Fibroblast of skin of left biceps (primary cell): Measurements from ENCODE around the gene SCT.

Source experiments
- DNase-seq, 2 experiments: peaks; one replicate each; pipeline ENCODE4 v3.0.0-alpha.2; 2013; ENCODE audit warnings: low read depth in 2 of 2

SCT gene

DNA sequence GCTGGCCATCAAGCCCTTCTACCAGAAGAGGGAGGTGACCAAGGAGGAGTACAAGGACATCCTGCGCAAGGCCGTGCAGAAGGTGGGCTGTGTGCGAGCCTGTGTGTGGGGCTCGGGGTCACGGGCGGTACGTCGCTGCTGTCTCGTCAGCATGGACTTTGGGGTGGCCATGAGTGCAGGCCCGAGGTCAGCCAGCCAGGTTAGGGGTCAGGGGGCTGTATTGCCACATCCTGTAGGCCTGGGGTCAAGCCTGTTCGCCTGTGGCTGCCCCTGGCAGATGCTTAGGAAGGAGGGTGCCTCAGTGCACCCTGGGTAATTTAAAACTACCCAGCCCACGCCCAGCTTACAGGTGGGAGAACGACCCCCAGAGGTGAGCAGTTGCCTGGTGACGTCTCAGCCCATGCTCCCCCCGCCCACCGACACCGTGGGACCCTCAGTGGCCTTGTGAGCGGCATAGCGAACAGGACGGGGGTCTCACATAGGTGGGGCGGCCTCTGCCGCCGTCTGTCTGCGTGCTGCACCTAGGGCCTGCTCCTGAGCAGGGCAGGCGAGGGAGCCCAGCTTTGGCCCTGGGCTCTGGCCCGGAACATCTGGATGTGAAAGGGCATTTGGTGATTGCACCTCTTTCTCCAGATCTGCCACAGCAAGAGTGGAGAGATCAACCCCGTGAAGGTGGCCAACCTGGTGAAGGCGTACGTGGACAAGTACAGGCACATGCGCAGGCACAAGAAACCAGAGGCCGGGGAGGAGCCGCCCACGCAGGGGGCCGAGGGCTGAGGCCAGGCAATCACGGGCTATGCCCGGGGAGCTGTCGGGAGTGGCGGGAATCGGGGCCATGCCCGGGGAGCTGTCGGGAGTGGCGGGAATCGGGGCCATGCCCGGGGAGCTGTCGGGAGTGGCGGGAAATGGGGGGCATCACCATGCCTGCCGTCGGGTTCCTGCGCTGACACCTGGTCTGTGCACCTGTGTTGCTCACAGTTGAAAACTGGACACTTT lies 15.7 kb downstream of the SCT start:
- DNase-seq: no peak

DNA sequence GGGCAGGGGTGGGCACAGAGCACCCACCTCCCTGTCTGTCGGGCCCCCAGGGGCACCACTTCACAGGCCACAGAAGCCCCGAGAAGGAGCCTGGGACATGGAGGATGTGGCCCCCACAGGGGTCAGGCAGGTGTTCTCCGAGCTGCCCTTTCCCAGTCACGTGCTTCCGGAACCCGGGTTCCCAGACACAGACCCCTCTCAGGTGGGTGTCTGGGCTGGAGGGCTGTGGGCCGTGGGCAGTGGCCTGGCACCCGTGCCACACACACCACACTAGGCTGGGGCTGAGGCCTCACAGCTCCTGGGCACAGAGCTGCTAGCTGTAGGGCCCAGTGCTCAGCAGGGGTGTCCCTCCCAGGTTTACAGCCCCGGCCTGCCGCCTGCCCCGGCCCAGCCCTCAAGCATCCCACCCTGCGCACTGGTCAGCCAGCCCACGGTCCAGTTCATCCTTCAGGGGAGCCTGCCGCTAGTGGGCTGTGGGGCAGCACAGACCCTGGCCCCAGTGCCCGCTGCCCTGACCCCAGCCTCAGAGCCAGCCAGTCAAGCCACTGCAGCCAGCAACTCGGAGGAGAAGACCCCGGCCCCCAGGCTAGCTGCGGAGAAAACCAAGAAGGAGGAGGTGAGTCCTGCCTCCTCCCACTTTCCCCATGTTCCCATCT lies 16.7 kb downstream of the SCT start:
- no peak for DNase-seq

DNA sequence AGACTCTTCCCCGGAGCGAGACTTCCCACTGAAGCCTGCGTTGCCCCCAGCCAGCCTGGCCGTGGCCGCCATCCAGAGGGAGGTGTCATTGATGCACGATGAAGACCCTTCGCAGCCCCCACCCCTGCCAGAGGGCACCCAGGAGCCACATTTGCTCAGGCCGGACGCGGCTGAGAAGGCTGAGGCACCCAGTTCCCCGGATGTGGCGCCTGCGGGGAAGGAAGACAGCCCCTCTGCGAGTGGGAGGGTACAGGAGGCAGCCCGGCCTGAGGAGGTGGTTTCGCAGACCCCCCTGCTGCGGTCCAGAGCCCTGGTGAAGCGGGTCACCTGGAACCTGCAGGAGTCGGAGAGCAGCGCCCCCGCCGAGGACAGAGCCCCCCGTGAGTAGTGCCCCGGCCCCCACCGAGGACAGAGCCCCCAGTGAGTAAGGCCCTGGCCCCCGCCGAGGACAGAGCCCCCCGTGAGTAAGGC lies 17.6 kb downstream of the SCT start:
- no peak for DNase-seq

DNA sequence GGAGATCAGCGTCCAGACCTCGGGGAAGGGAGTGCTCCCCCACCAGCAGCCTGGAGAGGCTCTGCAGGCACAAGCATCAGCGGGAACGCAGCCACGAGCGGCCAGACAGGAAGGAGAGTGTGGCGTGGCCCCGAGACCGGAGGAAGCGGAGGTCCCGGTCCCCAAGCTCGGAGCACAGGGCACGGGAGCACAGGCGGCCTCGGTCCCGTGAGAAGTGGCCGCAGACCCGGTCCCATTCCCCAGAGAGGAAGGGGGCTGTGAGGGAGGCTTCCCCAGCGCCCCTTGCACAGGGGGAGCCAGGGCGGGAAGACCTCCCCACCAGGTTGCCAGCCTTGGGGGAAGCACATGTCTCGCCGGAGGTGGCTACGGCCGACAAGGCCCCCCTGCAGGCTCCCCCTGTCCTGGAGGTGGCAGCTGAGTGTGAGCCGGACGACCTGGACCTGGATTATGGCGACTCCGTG lies 18.2 kb downstream of the SCT start:
- no peak for DNase-seq

DNA sequence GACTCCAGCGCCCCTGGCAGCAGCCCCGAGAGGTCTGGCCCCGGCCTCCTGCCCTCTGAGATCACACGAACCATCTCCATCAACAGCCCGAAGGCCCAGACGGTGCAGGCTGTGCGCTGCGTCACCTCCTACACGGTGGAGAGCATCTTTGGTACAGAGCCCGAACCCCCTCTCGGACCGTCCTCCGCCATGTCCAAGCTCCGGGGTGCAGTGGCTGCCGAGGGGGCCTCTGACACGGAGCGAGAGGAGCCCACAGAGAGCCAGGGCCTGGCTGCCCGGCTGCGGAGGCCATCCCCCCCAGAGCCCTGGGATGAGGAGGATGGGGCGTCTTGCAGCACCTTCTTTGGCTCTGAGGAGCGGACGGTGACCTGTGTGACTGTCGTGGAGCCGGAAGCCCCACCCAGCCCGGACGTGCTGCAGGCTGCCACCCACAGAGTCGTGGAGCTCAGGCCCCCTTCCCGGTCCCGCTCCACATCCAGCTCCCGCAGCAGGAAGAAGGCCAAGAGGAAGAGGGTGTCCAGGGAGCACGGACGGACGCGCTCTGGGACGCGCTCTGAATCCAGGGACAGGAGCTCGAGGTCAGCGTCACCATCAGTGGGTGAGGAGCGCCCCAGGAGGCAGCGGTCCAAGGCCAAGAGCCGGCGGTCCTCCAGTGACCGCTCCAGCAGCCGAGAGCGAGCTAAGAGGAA lies 18.9 kb downstream of the SCT start:
- no peak for DNase-seq

DNA sequence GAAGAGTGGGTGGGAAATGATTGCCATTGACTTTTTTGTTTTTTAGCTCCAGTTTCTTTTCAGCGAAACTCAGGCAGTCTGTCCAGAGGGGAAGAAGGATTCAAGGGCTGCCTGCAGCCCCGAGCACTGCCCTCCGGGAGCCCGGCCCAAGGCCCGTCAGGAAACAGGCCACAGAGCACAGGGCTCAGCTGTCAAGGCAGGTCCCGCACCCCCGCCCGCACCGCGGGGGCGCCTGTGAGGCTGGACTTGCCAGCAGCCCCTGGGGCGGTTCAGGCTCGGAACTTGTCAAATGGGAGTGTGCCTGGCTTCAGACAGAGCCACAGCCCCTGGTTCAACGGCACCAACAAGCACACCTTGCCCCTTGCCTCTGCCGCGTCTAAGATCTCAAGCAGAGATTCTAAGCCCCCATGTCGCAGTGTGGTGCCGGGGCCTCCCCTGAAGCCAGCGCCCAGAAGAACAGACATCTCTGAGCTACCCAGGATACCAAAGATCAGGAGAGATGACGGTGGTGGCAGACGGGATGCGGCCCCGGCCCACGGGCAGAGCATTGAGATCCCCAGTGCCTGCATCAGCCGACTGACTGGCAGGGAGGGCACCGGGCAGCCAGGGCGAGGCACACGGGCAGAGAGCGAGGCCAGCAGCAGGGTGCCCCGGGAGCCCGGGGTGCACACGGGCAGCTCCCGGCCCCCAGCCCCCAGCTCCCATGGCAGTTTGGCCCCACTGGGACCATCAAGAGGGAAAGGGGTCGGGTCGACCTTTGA lies 19.8 kb downstream of the SCT start:
- no peak for DNase-seq

DNA sequence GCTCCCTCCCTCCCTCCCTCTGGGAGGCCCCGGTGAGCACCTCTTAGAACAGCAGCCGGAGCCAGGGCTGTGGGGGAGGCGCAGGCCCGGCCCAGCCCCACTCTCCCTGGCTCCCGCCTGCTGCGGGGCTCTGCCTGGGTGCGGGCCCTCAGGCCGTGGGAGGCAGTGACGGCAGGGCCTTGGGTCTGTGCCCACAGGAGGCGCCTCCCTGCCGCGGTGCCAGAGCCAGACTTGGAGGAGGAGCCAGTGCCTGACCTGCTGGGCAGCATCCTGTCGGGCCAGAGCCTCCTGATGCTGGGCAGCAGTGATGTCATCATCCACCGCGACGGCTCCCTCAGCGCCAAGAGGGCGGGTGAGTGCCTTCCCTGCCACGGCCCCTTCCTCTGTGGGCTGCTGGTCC lies 20.7 kb downstream of the SCT start:
- no peak for DNase-seq

DNA sequence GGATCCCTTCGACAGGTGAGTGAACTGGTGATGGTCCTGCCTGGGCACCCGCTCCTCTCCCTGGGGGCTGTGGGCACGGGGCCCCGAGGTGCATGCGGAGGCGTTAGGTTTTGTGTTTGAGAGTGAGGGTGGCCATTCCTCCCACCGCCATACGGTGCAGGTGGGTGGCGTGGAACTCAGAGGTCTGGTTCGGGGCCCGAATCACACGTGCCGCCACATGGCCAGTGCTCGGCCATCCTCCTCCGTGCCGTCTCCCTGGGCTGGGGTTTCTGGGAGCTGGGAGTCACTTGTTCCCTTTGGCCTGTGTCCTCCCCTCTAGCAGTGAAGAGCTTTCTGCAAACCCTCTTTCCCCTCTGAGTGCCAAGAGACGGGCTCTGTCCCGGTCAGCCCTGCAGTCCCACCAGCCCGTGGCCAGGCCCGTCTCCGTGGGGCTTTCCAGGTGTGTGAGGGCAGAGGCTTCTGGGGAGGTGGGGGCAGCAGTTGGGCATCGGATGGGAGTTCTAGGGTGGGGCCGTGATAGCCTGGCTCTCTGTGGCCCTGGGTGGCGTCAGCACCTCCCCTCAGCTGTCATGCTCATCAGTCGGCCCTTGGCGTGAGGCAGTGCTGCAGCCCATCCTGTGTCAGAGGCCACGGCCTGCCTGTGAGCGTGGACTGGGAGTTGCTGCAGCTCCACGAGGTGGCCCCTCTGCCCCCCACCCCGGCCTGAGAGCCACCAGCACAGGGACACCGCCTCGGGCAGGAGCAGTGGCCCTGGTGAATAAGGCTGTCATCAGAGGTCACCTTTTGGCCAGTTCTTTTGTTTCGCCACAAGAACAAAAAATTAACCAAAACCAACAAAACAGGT lies 21.5 kb downstream of the SCT start:
- no peak for DNase-seq

DNA sequence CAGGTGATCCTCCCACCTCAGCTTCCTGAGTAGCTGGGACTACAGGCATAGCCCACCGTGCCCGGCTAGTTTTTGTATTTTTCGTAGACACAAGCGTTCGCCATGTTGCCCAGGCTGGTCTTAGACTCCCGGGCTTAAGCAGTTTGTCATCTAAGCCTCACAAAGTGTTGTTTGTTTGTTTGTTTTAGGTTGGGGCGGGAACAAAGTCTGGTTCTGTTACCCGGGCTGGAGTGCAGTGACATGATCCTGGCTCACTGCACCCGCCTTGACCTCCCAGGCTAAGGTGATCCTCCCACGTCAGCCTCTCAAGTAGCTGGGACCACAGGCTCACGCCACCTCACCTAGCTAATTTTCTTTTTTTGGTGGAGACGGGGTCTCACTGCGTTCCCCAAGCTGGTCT lies 23.8 kb downstream of the SCT start:
- no peak for DNase-seq

DNA sequence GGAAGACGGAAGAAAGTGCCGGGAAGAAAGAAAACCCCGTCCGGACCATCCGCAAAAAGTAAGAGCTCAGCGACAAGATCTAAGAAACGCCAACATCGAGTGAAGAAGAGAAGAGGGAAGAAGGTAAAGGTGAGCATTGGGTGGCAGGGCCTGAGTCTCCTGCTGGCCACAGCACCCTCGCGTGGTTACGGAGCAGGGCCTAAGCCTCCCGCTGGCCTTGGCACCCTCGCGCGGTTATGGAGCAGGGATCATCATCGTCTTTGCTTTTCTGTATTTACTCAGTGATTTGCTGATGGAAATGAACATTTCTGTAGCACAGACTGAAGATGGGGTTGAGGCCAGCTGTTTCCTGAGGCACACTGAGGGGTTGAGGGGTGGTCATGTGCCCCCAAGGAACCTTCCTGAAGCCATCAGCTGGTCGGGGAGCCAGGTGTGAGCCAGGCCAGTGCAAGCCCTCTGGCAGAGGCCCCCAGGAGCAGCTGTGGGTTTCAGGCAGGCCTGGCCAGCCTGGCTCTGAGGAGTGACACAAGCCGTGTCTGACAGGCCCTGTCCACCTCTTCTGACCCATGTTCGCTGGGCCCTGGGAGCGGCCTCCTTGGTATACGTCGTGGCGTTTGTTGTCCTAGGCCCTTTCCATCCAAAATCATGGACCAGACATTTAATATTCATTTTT lies 25.3 kb downstream of the SCT start:
- DNase-seq: no peak

DNA sequence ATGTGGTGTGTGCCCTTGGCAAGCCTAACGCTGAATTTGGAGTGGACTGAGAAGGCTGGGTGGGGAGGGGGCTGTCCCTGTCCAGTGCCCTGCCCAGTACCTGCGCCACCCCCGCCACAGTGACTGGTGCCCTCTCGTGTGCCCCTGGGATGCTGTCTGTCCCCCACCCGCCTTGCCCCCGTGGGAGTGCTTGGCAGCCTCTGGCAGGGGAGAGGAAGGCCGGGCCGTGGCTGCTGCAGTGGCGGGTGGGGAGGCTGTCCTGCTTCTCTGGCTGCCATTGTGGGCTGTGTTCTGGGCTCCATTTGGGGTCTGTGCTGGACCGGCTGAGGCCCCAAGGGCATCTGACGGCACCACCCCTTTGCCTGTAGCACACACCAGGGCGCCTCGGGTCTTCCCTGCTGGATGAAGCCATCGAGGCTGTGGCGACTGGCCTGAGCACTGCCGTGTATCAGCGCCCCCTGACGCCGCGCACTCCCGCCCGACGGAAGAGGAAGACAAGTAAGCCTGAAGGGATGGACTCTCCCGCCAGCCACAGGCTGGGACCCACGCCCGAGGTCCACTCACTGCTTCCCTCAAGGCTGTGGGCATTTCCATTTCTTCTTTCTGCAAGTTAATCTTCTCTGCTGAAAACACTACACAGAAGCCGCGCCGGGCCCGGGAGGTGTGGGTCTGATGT lies 28.8 kb downstream of the SCT start:
- DNase-seq: no peak

DNA sequence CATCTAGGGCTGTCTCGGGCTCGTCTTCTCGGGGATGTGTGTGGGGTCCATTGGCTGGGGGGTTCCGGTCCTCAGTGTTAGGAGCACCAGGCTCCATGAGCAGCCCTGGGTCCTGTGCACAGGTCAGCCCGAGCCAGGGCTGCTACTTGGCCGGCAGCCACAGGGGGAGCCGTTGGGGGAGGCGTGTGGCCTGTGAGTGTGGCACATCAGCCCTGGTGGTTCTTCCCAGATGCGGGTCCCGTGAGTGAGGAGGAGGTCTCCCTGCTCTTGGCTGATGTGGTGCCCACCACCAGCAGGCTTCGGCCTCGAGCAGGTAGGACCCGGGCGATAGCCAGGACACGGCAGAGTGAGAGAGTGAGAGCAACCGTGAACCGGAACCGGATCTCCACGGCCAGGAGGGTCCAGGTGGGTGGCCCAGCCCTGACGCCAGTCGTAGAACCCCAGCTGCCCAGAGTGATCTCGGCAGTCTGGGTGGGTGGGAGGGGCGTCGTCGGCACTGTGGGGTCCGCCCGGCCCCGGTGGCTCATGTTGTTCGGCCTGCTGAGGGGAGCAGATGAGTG lies 29.7 kb downstream of the SCT start:
- no peak for DNase-seq

DNA sequence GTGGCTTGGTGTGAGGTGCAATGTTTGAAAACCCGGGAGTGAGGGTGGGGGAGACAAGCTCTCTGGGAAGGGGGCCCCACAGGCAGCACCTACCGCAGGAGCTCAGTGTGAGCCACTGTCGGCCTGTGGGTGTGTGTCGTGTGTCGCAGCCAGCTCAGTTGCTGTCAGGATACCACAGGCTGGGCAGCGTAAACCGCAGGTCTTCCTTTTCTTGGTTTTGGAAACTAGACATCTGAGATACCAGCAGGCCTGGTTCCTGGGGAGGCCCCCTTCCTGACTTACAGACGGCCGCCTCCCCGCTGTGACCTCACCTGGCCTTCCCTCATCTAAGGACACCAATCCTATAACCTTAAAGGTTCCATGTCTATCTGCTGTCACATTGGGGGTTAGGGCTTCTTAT lies 30.6 kb downstream of the SCT start:
- no peak for DNase-seq

DNA sequence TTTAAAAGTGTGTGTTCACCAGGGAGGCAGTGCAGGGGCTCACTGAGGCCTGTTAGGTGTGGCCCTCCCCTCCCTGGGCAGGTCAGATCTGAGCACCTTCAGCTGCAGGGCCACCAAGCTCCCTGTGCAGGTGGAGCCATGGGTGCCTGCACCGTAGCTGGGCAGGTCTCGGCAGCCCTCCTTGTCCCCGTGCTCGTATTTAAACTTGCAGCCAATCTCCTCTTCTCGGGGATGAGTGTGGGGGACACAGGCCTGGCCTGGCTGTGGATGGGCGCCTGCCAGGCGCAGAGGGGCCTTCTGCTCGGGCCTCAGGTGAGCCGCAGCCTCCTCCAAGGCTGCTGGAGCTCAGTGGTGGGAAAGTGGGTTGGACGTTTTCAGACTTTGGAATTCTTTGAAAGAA lies 31.6 kb downstream of the SCT start:
- no peak for DNase-seq

DNA sequence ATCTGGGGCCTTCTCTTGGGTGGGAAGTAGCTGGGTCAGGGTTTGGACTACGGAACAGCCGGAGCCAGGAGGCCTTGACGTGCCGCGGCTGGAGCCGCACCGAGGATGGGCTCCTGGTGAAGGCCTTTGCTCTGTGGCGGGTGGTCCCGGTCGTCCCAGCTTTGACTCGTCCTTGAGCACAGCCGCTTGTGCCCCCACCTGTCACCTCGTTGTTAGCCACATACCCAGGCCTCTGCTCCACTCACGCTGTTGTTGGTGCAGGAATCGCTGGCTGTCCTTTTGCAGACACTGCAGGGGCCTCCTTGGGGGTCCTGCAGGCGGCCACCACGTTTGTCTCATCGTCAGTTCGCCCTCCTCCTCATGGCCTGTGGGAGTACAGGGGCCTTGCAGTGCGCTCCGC lies 33.6 kb downstream of the SCT start:
- DNase-seq: no peak

DNA sequence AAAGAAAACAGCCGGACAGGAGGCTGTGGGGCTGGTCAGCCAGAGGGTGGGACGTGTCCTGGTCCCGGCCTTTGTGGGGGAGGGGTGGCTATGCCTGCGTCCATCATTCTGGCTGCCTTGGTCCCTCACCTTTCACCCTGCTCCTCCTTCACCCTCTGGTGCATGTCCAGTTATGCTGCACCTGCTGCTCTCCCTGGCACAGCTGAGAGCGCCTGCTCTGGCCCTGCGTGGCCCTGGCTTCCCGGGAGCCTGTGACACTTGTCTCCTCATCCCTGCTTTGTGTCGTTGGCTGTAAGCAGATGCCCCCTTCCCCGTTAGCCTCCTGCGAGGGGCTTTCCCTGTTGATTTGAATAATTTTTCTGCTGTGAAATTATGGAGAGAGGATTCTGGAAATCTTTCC lies 34.1 kb downstream of the SCT start:
- DNase-seq: no peak

DNA sequence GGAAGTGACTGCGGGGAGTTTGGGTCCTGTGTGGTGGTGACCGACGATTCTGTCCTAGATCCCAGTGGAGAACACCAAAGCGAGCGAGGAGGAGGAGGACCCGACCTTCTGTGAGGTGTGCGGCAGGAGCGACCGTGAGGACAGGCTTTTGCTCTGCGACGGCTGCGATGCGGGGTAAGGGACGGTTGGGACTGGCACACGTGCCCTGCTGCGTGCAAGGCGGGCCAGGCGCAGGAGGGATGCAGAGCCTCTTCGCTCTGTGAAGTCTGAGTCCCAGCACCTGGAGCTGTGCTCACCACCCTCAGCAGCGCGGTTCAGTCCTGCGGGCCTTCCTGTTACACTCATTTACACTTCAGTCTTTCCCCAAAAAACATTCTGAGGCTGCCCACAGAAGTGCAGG lies 34.5 kb downstream of the SCT start:
- DNase-seq: no peak

DNA sequence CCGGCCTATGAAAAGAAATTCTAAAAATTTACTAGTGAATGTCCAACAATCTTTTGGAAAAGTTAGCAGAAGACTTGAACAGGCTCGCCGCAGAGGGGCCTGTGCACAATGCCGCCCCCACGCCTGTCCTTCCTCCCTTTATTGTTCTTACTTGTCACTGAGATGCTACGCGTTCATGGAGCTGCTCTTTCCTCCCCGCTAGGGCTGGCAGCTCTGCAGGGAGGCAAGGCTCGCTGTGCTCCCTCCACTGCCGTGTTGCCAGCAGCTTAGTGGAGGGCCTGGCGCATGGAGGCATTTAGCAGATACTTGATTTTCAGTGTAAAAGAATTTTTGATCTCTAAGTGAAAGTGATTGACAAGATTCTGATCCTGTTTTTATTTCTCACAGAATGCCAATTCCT lies 36.0 kb downstream of the SCT start:
- DNase-seq: no peak

DNA sequence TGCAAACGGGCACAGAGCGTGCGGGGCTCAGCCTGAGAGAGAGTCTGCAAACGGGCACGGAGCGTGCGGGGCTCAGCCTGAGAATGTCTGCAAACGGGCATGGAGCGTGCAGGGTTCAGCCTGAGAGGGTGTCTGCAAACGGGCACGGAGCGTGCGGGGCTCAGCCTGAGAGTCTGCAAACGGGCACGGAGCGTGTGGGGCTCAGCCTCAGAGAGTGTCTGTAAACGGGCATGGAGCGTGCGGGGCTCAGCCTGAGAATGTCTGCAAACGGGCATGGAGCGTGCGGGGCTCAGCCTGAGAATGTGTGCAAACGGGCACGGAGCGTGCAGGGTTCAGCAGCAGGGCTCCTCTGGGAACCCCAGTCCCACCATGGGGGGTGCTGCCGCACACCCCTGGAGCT lies 37.2 kb downstream of the SCT start:
- no peak for DNase-seq
